H9 (cell line): Measurements from ENCODE around the gene ADAMTS17. TPM values are rescaled to one million over a fixed set of nuclear protein-coding genes. Genes with fewer than 3 reads are reported as not detected.

Experiments
- DNase-seq: peaks from one replicate; pipeline ENCODE4 v3.0.0-alpha.2; 2017
- H2AFZ ChIP-seq: one replicate; pipeline ENCODE4 v1.6.1; 2013; ENCODE audit warnings: mild to moderate bottlenecking, low read length, control low read depth, moderate library complexity
- H2AK5ac ChIP-seq: 2 replicates; pipeline ENCODE4 v1.6.1; 2013; ENCODE audit warnings: low read length, control low read depth, mixed read lengths; ENCODE audit not compliant: insufficient read length
- H2BK120ac ChIP-seq: one replicate; pipeline ENCODE4 v1.6.1; 2013; ENCODE audit warnings: low read depth, mild to moderate bottlenecking, low read length, control low read depth, inconsistent platforms; ENCODE audit not compliant: poor library complexity, severe bottlenecking
- H2BK12ac ChIP-seq: 2 replicates; pipeline ENCODE4 v1.6.1; 2013; ENCODE audit warnings: low read length, control low read depth, mixed read lengths, low read depth; ENCODE audit not compliant: insufficient read length
- H2BK15ac ChIP-seq: 2 replicates; pipeline ENCODE4 v1.6.1; 2013; ENCODE audit warnings: low read depth, low read length, control low read depth
- H2BK20ac ChIP-seq: one replicate; pipeline ENCODE4 v1.6.1; 2013; ENCODE audit warnings: low read depth, mild to moderate bottlenecking, low read length, control low read depth, inconsistent platforms; ENCODE audit not compliant: poor library complexity, severe bottlenecking
- H2BK5ac ChIP-seq: 2 replicates; pipeline ENCODE4 v1.6.1; 2013; ENCODE audit warnings: low read length, control low read depth, mixed read lengths; ENCODE audit not compliant: insufficient read length
- H3K14ac ChIP-seq: 2 replicates; pipeline ENCODE4 v1.6.1; 2013; ENCODE audit warnings: low read length, control low read depth; ENCODE audit not compliant: insufficient read depth
- H3K18ac ChIP-seq: 2 replicates; pipeline ENCODE4 v1.6.1; 2013; ENCODE audit warnings: low read depth, mild to moderate bottlenecking, mixed read lengths, low read length, control low read depth; ENCODE audit not compliant: insufficient read length
- H3K23ac ChIP-seq: 2 replicates; pipeline ENCODE4 v1.6.1; 2013; ENCODE audit warnings: low read length, control low read depth, mixed read lengths, low read depth; ENCODE audit not compliant: insufficient read length
- H3K23me2 ChIP-seq: 2 replicates; pipeline ENCODE4 v1.6.1; 2013; ENCODE audit warnings: low read depth, mild to moderate bottlenecking, mixed read lengths, low read length, control low read depth; ENCODE audit not compliant: insufficient read length, poor library complexity, severe bottlenecking
- H3K27ac ChIP-seq: 2 replicates; pipeline ENCODE4 v1.5.1; 2013; ENCODE audit warnings: low read length, control low read depth, mixed read lengths, low read depth; ENCODE audit not compliant: insufficient read length
- H3K27me3 ChIP-seq: 2 replicates; pipeline ENCODE4 v1.6.1; 2013; ENCODE audit warnings: low read length, control low read depth, inconsistent platforms; ENCODE audit not compliant: insufficient read depth
- H3K4ac ChIP-seq: 2 replicates; pipeline ENCODE4 v1.6.1; 2013; ENCODE audit warnings: low read depth, mild to moderate bottlenecking, control low read depth, inconsistent platforms, low read length, moderate library complexity
- H3K4me1 ChIP-seq: 2 replicates; pipeline ENCODE4 v1.6.1; 2013; ENCODE audit warnings: low read length, control low read depth, inconsistent platforms; ENCODE audit not compliant: insufficient read depth
- H3K4me2 ChIP-seq: 2 replicates; pipeline ENCODE4 v1.6.1; 2013; ENCODE audit warnings: low read length, control low read depth, mixed read lengths; ENCODE audit not compliant: insufficient read length, insufficient read depth
- H3K56ac ChIP-seq: 2 replicates; pipeline ENCODE4 v1.6.1; 2013; ENCODE audit warnings: low read depth, mild to moderate bottlenecking, mixed read lengths, low read length, control low read depth; ENCODE audit not compliant: insufficient read length
- H3K79me1 ChIP-seq: 2 replicates; pipeline ENCODE4 v1.6.1; 2013; ENCODE audit warnings: low read depth, mild to moderate bottlenecking, moderate library complexity, low read length, control low read depth, inconsistent platforms; ENCODE audit not compliant: insufficient read depth, poor library complexity, severe bottlenecking
- H3K79me2 ChIP-seq: 2 replicates; pipeline ENCODE4 v1.6.1; 2013; ENCODE audit warnings: low read length, control low read depth, inconsistent platforms; ENCODE audit not compliant: insufficient read depth
- H3K9ac ChIP-seq: 2 replicates; pipeline ENCODE4 v1.6.1; 2013; ENCODE audit warnings: low read length, control low read depth, mixed read lengths; ENCODE audit not compliant: insufficient read length; ENCODE audit errors: extremely low read depth
- H3K9me3 ChIP-seq: one replicate; pipeline ENCODE4 v1.6.1; 2013; ENCODE audit warnings: low read depth, low read length, inconsistent platforms; ENCODE audit not compliant: control insufficient read depth
- H3T11ph ChIP-seq: one replicate; pipeline ENCODE4 v1.6.1; 2013; ENCODE audit warnings: mild to moderate bottlenecking, low read length, control low read depth, inconsistent platforms
- H4K20me1 ChIP-seq: one replicate; pipeline ENCODE4 v1.6.1; 2013; ENCODE audit not compliant: control insufficient read depth, insufficient read length, insufficient read depth
- H4K5ac ChIP-seq: 2 replicates; pipeline ENCODE4 v1.6.1; 2013; ENCODE audit warnings: low read depth, mild to moderate bottlenecking, mixed read lengths, low read length, control low read depth; ENCODE audit not compliant: insufficient read length
- H4K8ac ChIP-seq: replicated peaks from 2 replicates; pipeline ENCODE4 v1.6.1; 2013; ENCODE audit warnings: low read length, control low read depth, mixed read lengths, low read depth; ENCODE audit not compliant: insufficient read length
- H4K91ac ChIP-seq: 2 replicates; pipeline ENCODE4 v1.6.1; 2013; ENCODE audit warnings: low read depth, mild to moderate bottlenecking, moderate library complexity, mixed read lengths, low read length, control low read depth; ENCODE audit not compliant: insufficient read length
- H3K27ac Mint-ChIP-seq, 3 experiments: 2 replicates in 2 of 3; 3 replicates in 1 of 3; pipeline ENCODE4 v1.8.0; 2020 to 2021; ENCODE audit warnings: mixed read lengths in 3 of 3, mild to moderate bottlenecking in 1 of 3, moderate library complexity in 1 of 3
- H3K27me3 Mint-ChIP-seq: 2 replicates; pipeline ENCODE4 v1.8.0; 2021; ENCODE audit warnings: low read depth, mild to moderate bottlenecking, moderate library complexity, mixed read lengths
- H3K36me3 Mint-ChIP-seq, 3 experiments: 2 replicates in 2 of 3; 3 replicates in 1 of 3; pipeline ENCODE4 v1.8.0; 2020 to 2021; ENCODE audit warnings: low read depth in 3 of 3, mixed read lengths in 3 of 3; ENCODE audit not compliant: insufficient read depth in 1 of 3
- H3K4me1 Mint-ChIP-seq, 2 experiments: 2 replicates each; pipeline ENCODE4 v1.8.0; 2020; ENCODE audit warnings: mixed read lengths in 2 of 2
- H3K4me3 Mint-ChIP-seq, 2 experiments: 2 replicates in 1 of 2; 3 replicates in 1 of 2; pipeline ENCODE4 v1.8.0; 2020 to 2021; ENCODE audit warnings: mild to moderate bottlenecking in 2 of 2, mixed read lengths in 2 of 2, moderate library complexity in 1 of 2
- H3K9me3 Mint-ChIP-seq, 2 experiments: 2 replicates in 1 of 2; 3 replicates in 1 of 2; pipeline ENCODE4 v1.8.0; 2020; ENCODE audit warnings: mild to moderate bottlenecking in 2 of 2, mixed read lengths in 2 of 2, moderate library complexity in 1 of 2
- CTCF ChIP-seq: fragments of 200-600 bp; sonication (generic); conservative IDR thresholded peaks from 3 replicates; pipeline ENCODE4 v1.8.0; 2021; ENCODE audit warnings: antibody characterized with exemption, mild to moderate bottlenecking
- WGBS: extraction: QIAGEN DNeasy Blood & Tissue Kit; methylation state at CpG from one replicate; pipeline ENCODE4 v1.1.7; 2013; ENCODE audit warnings: missing lambda C conversion rate, low lambda C conversion rate, mixed read lengths; ENCODE audit not compliant: insufficient read length; ENCODE audit errors: extremely low coverage; 5-methylcytosine and 5-hydroxymethylcytosine counted together
- total RNA-seq: library from RNA; stranded (reverse); gene quantifications from 2 replicates; pipeline ENCODE4 v1.2.1, GENCODE V29; 2021

Gene ADAMTS17
- total RNA-seq, 1 experiment from 2014 or later, result 2.9 TPM

GRCh38 chr15:100018191-100018590 lies 323.6 kb downstream of the ADAMTS17 start:
- Mint-ChIP-seq H3K4me3 (no peak overlapping the region), H3K27ac (no peak overlapping the region), H3K27me3 (no peaks in the 10 kb centered on the region; the same call in none of the 2 replicates), H3K9me3 (peaks cover 0 to 8% of the 10 kb centered on the region in 2 experiments; a peak in 1 of 5 replicates), H3K4me1 (peaks cover 13 to 22% of the 10 kb centered on the region in 2 experiments), H3K36me3 (peaks cover 0 to 14% (median 3%) of the 10 kb centered on the region in 3 experiments; a peak in 3 of 7 replicates)
- Histone ChIP-seq H3K9ac (no peak overlapping the region), H3K18ac (no peak overlapping the region), H2BK120ac (no peak overlapping the region), H4K20me1 (no peaks in the 10 kb centered on the region), H3K79me2 (no peaks in the 10 kb centered on the region), H3K9me3 (no peaks in the 10 kb centered on the region), H3T11ph (no peak overlapping the region), H3K4me1 (no peaks in the 10 kb centered on the region), H2BK20ac (no peak overlapping the region), H4K8ac (no peak overlapping the region), H3K27ac (no peak overlapping the region), H3K27me3 (no peaks in the 10 kb centered on the region), H3K4me2 (no peak overlapping the region), H3K23me2 (no peaks in the 10 kb centered on the region), H3K56ac (no peak overlapping the region), H2BK5ac (no peak overlapping the region), H4K91ac (no peak overlapping the region), H2AFZ (no peak overlapping the region), H2AK5ac (no peak overlapping the region), H2BK15ac (no peak overlapping the region), H3K4ac (no peak overlapping the region), H3K23ac (no peak overlapping the region), H3K79me1 (no peaks in the 10 kb centered on the region), H2BK12ac (no peak overlapping the region), H4K5ac (no peak overlapping the region), H3K14ac (no peak overlapping the region)
- no peak for TF ChIP-seq CTCF
- DNase-seq, result no peak
- no CpG with 5 or more reads among the region's 4 CpGs for WGBS
